Activated CD4-positive, alpha-beta T cell treated with anti-CD3 and anti-CD28 coated beads, Interleukin-2, amount 10 ng/mL, durations not matched to agents 7 days and 5 days (primary cell): ENCODE data around the gene ALPG. TPM values are rescaled to one million over a fixed set of nuclear protein-coding genes. Genes with fewer than 3 reads are reported as not detected.
"Not testable (repeated sequence)": the region's sequence is repeated elsewhere in the genome, so short reads cannot be mapped to it uniquely, and the experiment has no call there.

Experiments
- CTCF ChIA-PET: fragments of 350-600 bp; sonication (Branson Sonifier 250); formaldehyde crosslinking; loops from one replicate; lab custom pipeline; 2021; ENCODE audit warnings: antibody characterized with exemption; lab: Charles Lee
- POLR2A ChIA-PET: fragments of 350-600 bp; sonication (Branson Sonifier 250); formaldehyde crosslinking; loops from one replicate; lab custom pipeline; 2021; ENCODE audit warnings: antibody characterized with exemption; lab: Charles Lee
- DNase-seq: peaks from one replicate; pipeline ENCODE4 v3.0.0-alpha.2; 2020
- H3K27ac Mint-ChIP-seq: one replicate; pipeline ENCODE4 v1.8.0; 2021; ENCODE audit warnings: mild to moderate bottlenecking, moderate library complexity, mixed read lengths
- H3K27me3 Mint-ChIP-seq: one replicate; pipeline ENCODE4 v1.8.0; 2021; ENCODE audit warnings: mixed read lengths
- H3K36me3 Mint-ChIP-seq: one replicate; pipeline ENCODE4 v1.8.0; 2021; ENCODE audit warnings: low read depth, mixed read lengths
- H3K4me1 Mint-ChIP-seq: one replicate; pipeline ENCODE4 v1.8.0; 2021; ENCODE audit warnings: mixed read lengths
- H3K4me3 Mint-ChIP-seq: one replicate; pipeline ENCODE4 v1.8.0; 2021; ENCODE audit warnings: mild to moderate bottlenecking, moderate library complexity, mixed read lengths
- H3K9me3 Mint-ChIP-seq: one replicate; pipeline ENCODE4 v1.8.0; 2021; ENCODE audit warnings: mixed read lengths
- total RNA-seq, 2 experiments: library from RNA; stranded (reverse); gene quantifications; one replicate each; pipeline ENCODE4 v1.2.3, GENCODE V29; 2021

The ALPG gene
- total RNA-seq, 2 experiments from 2014 or later, result not detected

- Mint-ChIP-seq H3K27me3 (no peaks in the 10 kb centered on the region), H3K27ac (no peak overlapping the region), H3K4me1 (peaks cover 24% of the 10 kb centered on the region), H3K4me3 (no peak overlapping the region), H3K9me3 (no peaks in the 10 kb centered on the region), H3K36me3 (no peaks in the 10 kb centered on the region)
- ChIA-PET CTCF (interaction anchor here (0.6 to 1.1 kb wide), 3 partner anchors 24 to 54 kb away, joined by 3 read pairs; no protein-coding TSS in a partner anchor), POLR2A (no interaction called here)
- DNase-seq, result no peak
Measured at GRCh38 chr2:232368311-232368731, 38.3 kb upstream of the ALPG start.

- ChIA-PET POLR2A (no interaction called here), CTCF (no interaction called here)
- H3K4me1 Mint-ChIP-seq, result peaks cover 13% of the 10 kb centered on the region
- no peak for DNase-seq
- H3K36me3 Mint-ChIP-seq, result no peaks in the 10 kb centered on the region
- no peak overlapping the region for H3K27ac Mint-ChIP-seq
- no peaks in the 10 kb centered on the region for H3K27me3 Mint-ChIP-seq
- no peak overlapping the region for H3K4me3 Mint-ChIP-seq
- H3K9me3 Mint-ChIP-seq, result no peaks in the 10 kb centered on the region
Measured at GRCh38 chr2:232369126-232369951, 37.3 kb upstream of the ALPG start.

- POLR2A ChIA-PET, result not testable (repeated sequence)
Measured at GRCh38 chr2:232370007-232370406, 36.6 kb upstream of the ALPG start.

GRCh38 chr2:232372231-232373208 lies 34.1 kb upstream of the ALPG start:
- Mint-ChIP-seq H3K4me1 (no peaks in the 10 kb centered on the region), H3K9me3 (no peaks in the 10 kb centered on the region), H3K36me3 (no peaks in the 10 kb centered on the region), H3K4me3 (no peak overlapping the region), H3K27me3 (no peaks in the 10 kb centered on the region), H3K27ac (no peak overlapping the region)
- ChIA-PET POLR2A (no interaction called here), CTCF (interaction anchor here (0.6 to 1.4 kb wide), 2 partner anchors 21 to 62 kb away, joined by 3 read pairs; no protein-coding TSS in a partner anchor)
- no peak for DNase-seq

More at GRCh38 chr2:232370007-232370406, 36.6 kb upstream of the ALPG start:
- H3K36me3 Mint-ChIP-seq, H3K9me3 Mint-ChIP-seq, H3K4me3 Mint-ChIP-seq, DNase-seq, H3K27me3 Mint-ChIP-seq, H3K27ac Mint-ChIP-seq, H3K4me1 Mint-ChIP-seq, CTCF ChIA-PET: not testable (repeated sequence)

GRCh38 chr2:232374356-232374755 lies 32.3 kb upstream of the ALPG start:
- H3K27me3 Mint-ChIP-seq, result no peaks in the 10 kb centered on the region
- ChIA-PET POLR2A (no interaction called here), CTCF (interaction anchor here (1.2 kb wide), 2 partner anchors 9 to 17 kb away, joined by 3 read pairs; no protein-coding TSS in a partner anchor)
- no peak for DNase-seq
- no peak overlapping the region for H3K27ac Mint-ChIP-seq
- no peaks in the 10 kb centered on the region for H3K4me1 Mint-ChIP-seq
- H3K4me3 Mint-ChIP-seq, result no peak overlapping the region
- no peaks in the 10 kb centered on the region for H3K36me3 Mint-ChIP-seq
- no peaks in the 10 kb centered on the region for H3K9me3 Mint-ChIP-seq

GRCh38 chr2:232375164-232375563 lies 31.5 kb upstream of the ALPG start:
- no peak overlapping the region for H3K27ac Mint-ChIP-seq
- H3K4me3 Mint-ChIP-seq, result no peak overlapping the region
- H3K27me3 Mint-ChIP-seq, result no peaks in the 10 kb centered on the region
- H3K4me1 Mint-ChIP-seq, result no peaks in the 10 kb centered on the region
- DNase-seq, result no peak
- CTCF ChIA-PET, result interaction anchor here (1.6 kb wide), 1 partner anchor 10 kb away, joined by 4 read pairs; no protein-coding TSS in a partner anchor
- POLR2A ChIA-PET, result no interaction called here
- H3K9me3 Mint-ChIP-seq, result no peaks in the 10 kb centered on the region
- H3K36me3 Mint-ChIP-seq, result no peaks in the 10 kb centered on the region

- POLR2A ChIA-PET, result no interaction called here
- H3K27ac Mint-ChIP-seq, result no peak overlapping the region
- H3K9me3 Mint-ChIP-seq, result no peaks in the 10 kb centered on the region
- no peaks in the 10 kb centered on the region for H3K36me3 Mint-ChIP-seq
- H3K4me3 Mint-ChIP-seq, result no peak overlapping the region
- CTCF ChIA-PET, result interaction anchor here (0.6 to 1.6 kb wide), 4 partner anchors 11 to 400 kb away, joined by 3 to 4 read pairs (median 4); no protein-coding TSS in a partner anchor
- no peaks in the 10 kb centered on the region for H3K4me1 Mint-ChIP-seq
- no peaks in the 10 kb centered on the region for H3K27me3 Mint-ChIP-seq
- DNase-seq, result no peak
Measured at GRCh38 chr2:232376260-232376659, 30.4 kb upstream of the ALPG start.

- H3K4me3 Mint-ChIP-seq, result no peak overlapping the region
- H3K36me3 Mint-ChIP-seq, result no peaks in the 10 kb centered on the region
- DNase-seq, result no peak
- H3K4me1 Mint-ChIP-seq, result no peaks in the 10 kb centered on the region
- peaks cover under 1% of the 10 kb centered on the region for H3K27me3 Mint-ChIP-seq
- no peaks in the 10 kb centered on the region for H3K9me3 Mint-ChIP-seq
- H3K27ac Mint-ChIP-seq, result no peak overlapping the region
- POLR2A ChIA-PET, result no interaction called here
- CTCF ChIA-PET, result interaction anchor here (0.6 to 1.6 kb wide), 4 partner anchors 9 to 15 kb away, joined by 3 to 5 read pairs (median 4); no protein-coding TSS in a partner anchor
Measured at GRCh38 chr2:232376713-232377112, 29.9 kb upstream of the ALPG start.

GRCh38 chr2:232377319-232377718 lies 29.3 kb upstream of the ALPG start:
- Mint-ChIP-seq H3K27me3 (peaks cover 7% of the 10 kb centered on the region), H3K9me3 (no peaks in the 10 kb centered on the region), H3K4me1 (no peaks in the 10 kb centered on the region), H3K4me3 (no peak overlapping the region), H3K27ac (no peak overlapping the region), H3K36me3 (no peaks in the 10 kb centered on the region)
- ChIA-PET POLR2A (no interaction called here), CTCF (interaction anchor here (1.3 to 1.7 kb wide), 2 partner anchors 8 to 12 kb away, joined by 5 read pairs; no protein-coding TSS in a partner anchor)
- no peak for DNase-seq

GRCh38 chr2:232377841-232378734 lies 28.6 kb upstream of the ALPG start:
- no peak for DNase-seq

GRCh38 chr2:232378735-232379151 lies 27.9 kb upstream of the ALPG start, which contains the start of gene ALPP:
Gene ALPP, plus strand, starts transcription at chr2:232378751. Its CDS starts 52 bp downstream, at chr2:232378803.
- CTCF ChIA-PET, result interaction anchor here (1.7 kb wide), 1 partner anchor 13 kb away, joined by 5 read pairs; no protein-coding TSS in a partner anchor
- H3K9me3 Mint-ChIP-seq, H3K4me3 Mint-ChIP-seq, H3K4me1 Mint-ChIP-seq, H3K27ac Mint-ChIP-seq, POLR2A ChIA-PET, DNase-seq, H3K36me3 Mint-ChIP-seq: not testable (repeated sequence)
- peaks cover 15% of the 10 kb centered on the region for H3K27me3 Mint-ChIP-seq

More at GRCh38 chr2:232377841-232378734, 28.6 kb upstream of the ALPG start:
- peaks cover 13% of the 10 kb centered on the region for H3K27me3 Mint-ChIP-seq
- H3K9me3 Mint-ChIP-seq, result no peaks in the 10 kb centered on the region
- ChIA-PET POLR2A (no interaction called here), CTCF (interaction anchor here (1.3 to 1.7 kb wide), 2 partner anchors 8 to 13 kb away, joined by 5 read pairs; no protein-coding TSS in a partner anchor)
- H3K4me1 Mint-ChIP-seq, result no peaks in the 10 kb centered on the region
- H3K36me3 Mint-ChIP-seq, result no peaks in the 10 kb centered on the region
- no peak overlapping the region for H3K4me3 Mint-ChIP-seq
- H3K27ac Mint-ChIP-seq, result no peak overlapping the region
